Activated naive CD8-positive, alpha-beta T cell treated with anti-CD3 and anti-CD28 coated beads, Interleukin-2, amount 50 U/mL, for 24 hours (primary cell): ENCODE data around the gene TENM4.
"Not testable (repeated sequence)": the region's sequence is repeated elsewhere in the genome, so short reads cannot be mapped to it uniquely, and the experiment has no call there.

Source experiments
- ATAC-seq: fragments of 150-1000 bp; cut with Tn5 transposase; one replicate; pipeline ENCODE4 v1.10.0; 2021
- DNase-seq: peaks from one replicate; pipeline ENCODE4 v3.0.0; 2021
- H3K27ac Mint-ChIP-seq: one replicate; pipeline ENCODE4 v1.8.0; 2021; ENCODE audit warnings: mild to moderate bottlenecking, mixed read lengths
- H3K27me3 Mint-ChIP-seq: one replicate; pipeline ENCODE4 v1.8.0; 2021; ENCODE audit warnings: mixed read lengths
- H3K36me3 Mint-ChIP-seq: one replicate; pipeline ENCODE4 v1.8.0; 2021; ENCODE audit warnings: low read depth, mixed read lengths
- H3K4me1 Mint-ChIP-seq: one replicate; pipeline ENCODE4 v1.8.0; 2021; ENCODE audit warnings: mixed read lengths
- H3K4me3 Mint-ChIP-seq: one replicate; pipeline ENCODE4 v1.8.0; 2021; ENCODE audit warnings: mild to moderate bottlenecking, moderate library complexity, mixed read lengths
- H3K9me3 Mint-ChIP-seq: one replicate; pipeline ENCODE4 v1.8.0; 2021; ENCODE audit warnings: mixed read lengths

TENM4 gene

GRCh38 chr11:78622666-78623065, 818.2 kb downstream of the TENM4 start:
- DNase-seq: no peak
- Mint-ChIP-seq H3K27ac (no peak overlapping the region), H3K9me3 (peaks cover 18% of the 10 kb centered on the region), H3K4me3 (no peak overlapping the region), H3K36me3 (peaks cover 1% of the 10 kb centered on the region), H3K27me3 (peaks cover 9% of the 10 kb centered on the region), H3K4me1 (no peaks in the 10 kb centered on the region)
- no peak for ATAC-seq

- no peak overlapping the region for H3K27ac Mint-ChIP-seq
- no peaks in the 10 kb centered on the region for H3K4me1 Mint-ChIP-seq
- H3K4me3 Mint-ChIP-seq: no peak overlapping the region
- DNase-seq (no peak), ATAC-seq (no peak)
- H3K9me3 Mint-ChIP-seq: peaks cover 13% of the 10 kb centered on the region
- H3K36me3 Mint-ChIP-seq: peaks cover 1% of the 10 kb centered on the region
- peaks cover 4% of the 10 kb centered on the region for H3K27me3 Mint-ChIP-seq
Measured at GRCh38 chr11:78620159-78620558, 820.7 kb downstream of the TENM4 start.

GRCh38 chr11:78615724-78616123, 825.1 kb downstream of the TENM4 start:
- H3K4me1 Mint-ChIP-seq: no peaks in the 10 kb centered on the region
- H3K9me3 Mint-ChIP-seq: peaks cover 13% of the 10 kb centered on the region
- H3K4me3 Mint-ChIP-seq: no peak overlapping the region
- H3K27ac Mint-ChIP-seq: no peak overlapping the region
- DNase-seq: no peak
- ATAC-seq: no peak
- H3K36me3 Mint-ChIP-seq: peaks cover 1% of the 10 kb centered on the region
- peaks cover 4% of the 10 kb centered on the region for H3K27me3 Mint-ChIP-seq

- peaks cover 4% of the 10 kb centered on the region for H3K27me3 Mint-ChIP-seq
- H3K9me3 Mint-ChIP-seq: no peaks in the 10 kb centered on the region
- no peaks in the 10 kb centered on the region for H3K4me1 Mint-ChIP-seq
- ATAC-seq (no peak), DNase-seq (no peak)
- H3K36me3 Mint-ChIP-seq: no peaks in the 10 kb centered on the region
- no peak overlapping the region for H3K27ac Mint-ChIP-seq
- H3K4me3 Mint-ChIP-seq: no peak overlapping the region
Measured at GRCh38 chr11:78613378-78613813, 827.4 kb downstream of the TENM4 start.

GRCh38 chr11:78612721-78613377, 828.0 kb downstream of the TENM4 start:
- no peaks in the 10 kb centered on the region for H3K9me3 Mint-ChIP-seq
- H3K4me1 Mint-ChIP-seq: no peaks in the 10 kb centered on the region
- H3K27ac Mint-ChIP-seq: no peak overlapping the region
- no peak for DNase-seq
- peaks cover under 1% of the 10 kb centered on the region for H3K27me3 Mint-ChIP-seq
- no peak for ATAC-seq
- no peaks in the 10 kb centered on the region for H3K36me3 Mint-ChIP-seq
- no peak overlapping the region for H3K4me3 Mint-ChIP-seq

- not testable (repeated sequence) for ATAC-seq, DNase-seq, H3K9me3 Mint-ChIP-seq, H3K36me3 Mint-ChIP-seq, H3K4me1 Mint-ChIP-seq, H3K27me3 Mint-ChIP-seq, H3K27ac Mint-ChIP-seq, H3K4me3 Mint-ChIP-seq
Measured at GRCh38 chr11:78609321-78609720, 831.5 kb downstream of the TENM4 start.

GRCh38 chr11:78607696-78608095, 833.1 kb downstream of the TENM4 start:
- Mint-ChIP-seq H3K27ac (no peak overlapping the region), H3K9me3 (no peaks in the 10 kb centered on the region), H3K4me3 (no peak overlapping the region), H3K27me3 (peaks cover 6% of the 10 kb centered on the region), H3K36me3 (no peaks in the 10 kb centered on the region), H3K4me1 (no peaks in the 10 kb centered on the region)
- no peak for DNase-seq
- no peak for ATAC-seq

- ATAC-seq (no peak), DNase-seq (no peak)
- H3K4me1 Mint-ChIP-seq: no peaks in the 10 kb centered on the region
- H3K36me3 Mint-ChIP-seq: no peaks in the 10 kb centered on the region
- no peaks in the 10 kb centered on the region for H3K9me3 Mint-ChIP-seq
- H3K27me3 Mint-ChIP-seq: peaks cover 10% of the 10 kb centered on the region
- H3K4me3 Mint-ChIP-seq: no peak overlapping the region
- no peak overlapping the region for H3K27ac Mint-ChIP-seq
Measured at GRCh38 chr11:78606667-78607066, 834.2 kb downstream of the TENM4 start.

- H3K36me3 Mint-ChIP-seq: no peaks in the 10 kb centered on the region
- ATAC-seq (no peak), DNase-seq (no peak)
- no peak overlapping the region for H3K4me3 Mint-ChIP-seq
- peaks cover 16% of the 10 kb centered on the region for H3K27me3 Mint-ChIP-seq
- no peak overlapping the region for H3K27ac Mint-ChIP-seq
- H3K9me3 Mint-ChIP-seq: no peaks in the 10 kb centered on the region
- H3K4me1 Mint-ChIP-seq: no peaks in the 10 kb centered on the region
Measured at GRCh38 chr11:78605296-78605695, 835.5 kb downstream of the TENM4 start.

GRCh38 chr11:78603792-78604191, 837.0 kb downstream of the TENM4 start:
- H3K27ac Mint-ChIP-seq: no peak overlapping the region
- no peak for ATAC-seq
- H3K27me3 Mint-ChIP-seq: peaks cover 20% of the 10 kb centered on the region

More at GRCh38 chr11:78603792-78604191, 837.0 kb downstream of the TENM4 start:
- no peak for DNase-seq
- H3K4me1 Mint-ChIP-seq: no peaks in the 10 kb centered on the region
- no peak overlapping the region for H3K4me3 Mint-ChIP-seq
- H3K36me3 Mint-ChIP-seq: no peaks in the 10 kb centered on the region
- no peaks in the 10 kb centered on the region for H3K9me3 Mint-ChIP-seq
